ENCODE data around the gene CASP14.

- TF ChIP-seq POLR2A (IDR thresholded peaks at IDR 0.05; ENCODE audit: borderline replicate concordance, extremely low read depth, insufficient read depth, insufficient read length) (no peak), CTCF (IDR thresholded peaks at IDR 0.05 in 2 of 3, conservative IDR thresholded peaks at IDR 0.05 in 1 of 3; ENCODE audit: borderline replicate concordance in 1 of 3, insufficient read depth in 1 of 3, low read depth in 2 of 3, low read length in 2 of 3) (no peak), POLR2AphosphoS5 (IDR thresholded peaks at IDR 0.05; ENCODE audit: low read depth, low read length) (no peak)
Measured at GRCh38 chr19:15010501-15011300, 38.6 kb upstream of the CASP14 start.
